ENCODE data around the gene CADM1. TPM values are rescaled to one million over a fixed set of nuclear protein-coding genes. Genes with fewer than 3 reads are reported as not detected.

CADM1 gene
- total RNA-seq, 1 experiment from 2014 or later, result 0.79 TPM

DNA sequence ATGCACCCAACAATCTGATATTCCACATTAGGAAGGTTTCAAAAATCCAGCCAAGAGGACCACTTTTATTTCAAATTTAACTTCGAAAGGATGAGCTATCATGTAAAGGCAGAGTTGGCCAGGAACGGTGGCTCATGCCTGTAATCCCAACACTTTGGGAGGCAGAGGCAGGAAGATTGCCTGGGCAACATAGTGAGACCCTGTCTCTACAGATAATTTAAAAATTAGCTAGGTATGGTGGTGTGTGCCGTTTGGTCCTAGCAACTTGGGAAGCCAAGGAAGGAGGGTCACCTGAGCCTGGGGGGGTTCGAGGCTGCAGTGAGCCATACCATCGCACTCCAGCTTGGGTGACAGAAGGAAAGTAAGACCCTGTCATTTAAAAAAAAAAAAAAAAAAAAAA lies 96.7 kb downstream of the CADM1 start:
- RAD21 ChIA-PET (ENCODE audit: low non-redundant PET in 1 of 2, low total read pairs in 2 of 2, uncharacterized antibody in 2 of 2, unreplicated experiment in 2 of 2), result no interaction called here

More for the DNA sequence above, 96.7 kb downstream of the CADM1 start:
- H3K9me3 ChIP-seq (ENCODE audit: control insufficient read depth in 1 of 2, insufficient read depth in 1 of 2, low read depth in 1 of 2, low read length in 2 of 2), result no peaks in the 10 kb centered on the region
- POLR2A ChIA-PET, result no interaction called here
- intact Hi-C loops (cut with micrococcal nuclease), result no loop called here
- H4K20me1 ChIP-seq (ENCODE audit: insufficient read depth), result no peaks in the 10 kb centered on the region
- no peak for DNase-seq (ENCODE audit: low read depth, low spot score)
- no peaks in the 10 kb centered on the region for H3K9me2 ChIP-seq (ENCODE audit: insufficient read depth)
- H3K79me2 ChIP-seq (ENCODE audit: insufficient read depth, low read length), result no peaks in the 10 kb centered on the region
- no peaks in the 10 kb centered on the region for H3K27me3 ChIP-seq (ENCODE audit: insufficient read depth, low read length)
- H3K4me3 ChIP-seq (replicated peaks in 1 of 2; ENCODE audit: low read depth in 1 of 2, low read length in 2 of 2), result no peak overlapping the region
- BruUV-seq (replicated peaks), result no TSS peak
- CTCF ChIA-PET, result no interaction called here
- no peak overlapping the region for H3K4me2 ChIP-seq (ENCODE audit: low read length)
- H3K9ac ChIP-seq (ENCODE audit: low read length), result no peak overlapping the region
- no peak for TF ChIP-seq FOSL1 (IDR thresholded peaks at IDR 0.05; ENCODE audit: low read depth)
- TF ChIP-seq CBX3 (IDR thresholded peaks at IDR 0.05; ENCODE audit: low read depth), result no peak
- no peak for TF ChIP-seq JUND (IDR thresholded peaks at IDR 0.05)
- TF ChIP-seq YY1 (IDR thresholded peaks at IDR 0.05; ENCODE audit: extremely low read depth, insufficient replicate concordance, low read depth, low read length), result no peak
- no peak for TF ChIP-seq ZBTB33 (IDR thresholded peaks at IDR 0.05; ENCODE audit: extremely low read depth, insufficient replicate concordance, low read length)
- TF ChIP-seq SRF (IDR thresholded peaks at IDR 0.05; ENCODE audit: low read depth), result no peak
- TF ChIP-seq, protein P1, sequence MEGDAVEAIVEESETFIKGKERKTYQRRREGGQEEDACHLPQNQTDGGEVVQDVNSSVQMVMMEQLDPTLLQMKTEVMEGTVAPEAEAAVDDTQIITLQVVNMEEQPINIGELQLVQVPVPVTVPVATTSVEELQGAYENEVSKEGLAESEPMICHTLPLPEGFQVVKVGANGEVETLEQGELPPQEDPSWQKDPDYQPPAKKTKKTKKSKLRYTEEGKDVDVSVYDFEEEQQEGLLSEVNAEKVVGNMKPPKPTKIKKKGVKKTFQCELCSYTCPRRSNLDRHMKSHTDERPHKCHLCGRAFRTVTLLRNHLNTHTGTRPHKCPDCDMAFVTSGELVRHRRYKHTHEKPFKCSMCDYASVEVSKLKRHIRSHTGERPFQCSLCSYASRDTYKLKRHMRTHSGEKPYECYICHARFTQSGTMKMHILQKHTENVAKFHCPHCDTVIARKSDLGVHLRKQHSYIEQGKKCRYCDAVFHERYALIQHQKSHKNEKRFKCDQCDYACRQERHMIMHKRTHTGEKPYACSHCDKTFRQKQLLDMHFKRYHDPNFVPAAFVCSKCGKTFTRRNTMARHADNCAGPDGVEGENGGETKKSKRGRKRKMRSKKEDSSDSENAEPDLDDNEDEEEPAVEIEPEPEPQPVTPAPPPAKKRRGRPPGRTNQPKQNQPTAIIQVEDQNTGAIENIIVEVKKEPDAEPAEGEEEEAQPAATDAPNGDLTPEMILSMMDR (IDR thresholded peaks at IDR 0.05 in 2 of 3, conservative IDR thresholded peaks at IDR 0.05 in 1 of 3; ENCODE audit: borderline replicate concordance in 1 of 3, insufficient read depth in 1 of 3, low read depth in 2 of 3, low read length in 2 of 3), result no peak
- no peak for TF ChIP-seq SP1 (IDR thresholded peaks at IDR 0.05; ENCODE audit: low read depth)
- no peak for TF ChIP-seq EZH2phosphoT487 (IDR thresholded peaks at IDR 0.05; ENCODE audit: borderline replicate concordance)
- TF ChIP-seq ZNF274 (IDR thresholded peaks at IDR 0.05; ENCODE audit: low read depth, low read length), result no peak
- no peak for TF ChIP-seq ATF3 (IDR thresholded peaks at IDR 0.05)
- TF ChIP-seq EZH2 (IDR thresholded peaks at IDR 0.05), result no peak
- TF ChIP-seq CEBPB (IDR thresholded peaks at IDR 0.05; ENCODE audit: low read depth), result no peak
- no peak for TF ChIP-seq ZFX (IDR thresholded peaks at IDR 0.05)
- TF ChIP-seq MAX (IDR thresholded peaks at IDR 0.05), result no peak
- ATAC-seq, result no peak
- no peak overlapping the region for H2AFZ ChIP-seq (ENCODE audit: low read depth, low read length, poor library complexity, severe bottlenecking)
- no peaks in the 10 kb centered on the region for H3K4me1 ChIP-seq (ENCODE audit: control insufficient read depth in 1 of 2, insufficient read depth in 2 of 2, low read length in 2 of 2)
- H3K27ac ChIP-seq (ENCODE audit: low read depth, low read length), result no peak overlapping the region
- no peaks in the 10 kb centered on the region for H3K36me3 ChIP-seq (ENCODE audit: control insufficient read depth in 1 of 2, insufficient read depth in 2 of 2, low read length in 2 of 2)

All from HCT116 (cell line).